Measurements from ENCODE around the gene HS2ST1. TPM values are rescaled to one million over a fixed set of nuclear protein-coding genes. Genes with fewer than 3 reads are reported as not detected.

Gene HS2ST1
- total RNA-seq, 1 experiment from 2014 or later: 57.2 TPM

GRCh38 chr1:87074001-87074795, 159.8 kb downstream of the HS2ST1 start:
- Histone ChIP-seq H3K9me3 (no peaks in the 10 kb centered on the region), H3K4me3 (ENCODE audit: low read depth, low read length) (no peak overlapping the region), H3K36me3 (ENCODE audit: control insufficient read depth, insufficient read depth, low read length) (no peaks in the 10 kb centered on the region), H3K27me3 (replicated peaks; ENCODE audit: control insufficient read depth, insufficient read depth, low read length) (no peaks in the 10 kb centered on the region), H3K4me1 (peaks cover 9% of the 10 kb centered on the region; the same call in 1 of the 2 replicates)
- TF ChIP-seq, protein P1, sequence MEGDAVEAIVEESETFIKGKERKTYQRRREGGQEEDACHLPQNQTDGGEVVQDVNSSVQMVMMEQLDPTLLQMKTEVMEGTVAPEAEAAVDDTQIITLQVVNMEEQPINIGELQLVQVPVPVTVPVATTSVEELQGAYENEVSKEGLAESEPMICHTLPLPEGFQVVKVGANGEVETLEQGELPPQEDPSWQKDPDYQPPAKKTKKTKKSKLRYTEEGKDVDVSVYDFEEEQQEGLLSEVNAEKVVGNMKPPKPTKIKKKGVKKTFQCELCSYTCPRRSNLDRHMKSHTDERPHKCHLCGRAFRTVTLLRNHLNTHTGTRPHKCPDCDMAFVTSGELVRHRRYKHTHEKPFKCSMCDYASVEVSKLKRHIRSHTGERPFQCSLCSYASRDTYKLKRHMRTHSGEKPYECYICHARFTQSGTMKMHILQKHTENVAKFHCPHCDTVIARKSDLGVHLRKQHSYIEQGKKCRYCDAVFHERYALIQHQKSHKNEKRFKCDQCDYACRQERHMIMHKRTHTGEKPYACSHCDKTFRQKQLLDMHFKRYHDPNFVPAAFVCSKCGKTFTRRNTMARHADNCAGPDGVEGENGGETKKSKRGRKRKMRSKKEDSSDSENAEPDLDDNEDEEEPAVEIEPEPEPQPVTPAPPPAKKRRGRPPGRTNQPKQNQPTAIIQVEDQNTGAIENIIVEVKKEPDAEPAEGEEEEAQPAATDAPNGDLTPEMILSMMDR (IDR thresholded peaks at IDR 0.05; ENCODE audit: insufficient read depth in 1 of 2, low read depth in 1 of 2, low read length in 1 of 2, severe bottlenecking in 1 of 2, unreplicated experiment in 1 of 2): no peak
- BruUV-seq (replicated peaks): no TSS peak
- no peaks in the 10 kb centered on the region for H3K9me3 Mint-ChIP-seq (ENCODE audit: unreplicated experiment)
- no peaks in the 10 kb centered on the region for H3K27me3 Mint-ChIP-seq (ENCODE audit: insufficient read depth, unreplicated experiment)
- H3K4me1 Mint-ChIP-seq (ENCODE audit: low read depth, unreplicated experiment): peaks cover 6% of the 10 kb centered on the region
- H3K27ac Mint-ChIP-seq (ENCODE audit: unreplicated experiment): no peak overlapping the region
- no peak for DNase-seq
- ChIA-PET CTCF (no interaction called here), POLR2A (no interaction called here)
- intact Hi-C loops (cut with micrococcal nuclease; ENCODE audit: unreplicated experiment): no loop called here
- peaks cover 6% of the 10 kb centered on the region for H3K36me3 Mint-ChIP-seq (ENCODE audit: insufficient read depth, unreplicated experiment)
- H3K4me3 Mint-ChIP-seq (ENCODE audit: unreplicated experiment): no peak overlapping the region

DNA sequence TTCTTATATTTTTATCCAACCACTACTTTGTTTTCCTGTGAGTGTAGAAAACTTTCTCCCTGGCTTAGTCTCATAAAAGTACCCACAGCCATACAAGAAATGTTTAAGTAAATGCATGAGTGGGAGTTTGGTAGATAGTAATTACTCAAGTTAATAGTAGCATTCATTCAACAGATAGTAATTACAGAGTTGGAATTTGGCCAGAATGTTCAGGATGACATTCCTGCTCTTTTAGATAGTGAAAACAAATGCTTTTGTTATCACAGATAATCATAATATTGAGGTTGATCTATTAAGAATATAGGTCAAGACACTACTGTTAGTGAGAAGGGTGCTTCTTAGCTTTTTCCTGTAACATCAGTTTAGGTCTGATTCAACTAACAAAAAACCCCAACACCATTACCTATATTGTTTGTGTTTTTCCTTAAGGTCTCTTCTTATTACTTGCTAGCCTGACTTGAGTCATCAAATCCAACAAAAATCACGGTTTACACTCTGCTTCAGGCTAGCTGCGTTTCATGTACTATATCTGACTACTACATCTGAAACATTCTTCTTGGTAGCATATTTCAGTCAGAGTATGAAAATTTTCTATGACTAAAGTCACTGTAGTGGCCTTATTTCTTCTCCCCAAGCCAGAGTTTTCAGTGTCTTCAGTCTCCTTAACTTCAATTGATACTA, 163.7 kb downstream of the HS2ST1 start:
- Mint-ChIP-seq H3K4me1 (ENCODE audit: low read depth, unreplicated experiment) (peaks cover 6% of the 10 kb centered on the region), H3K36me3 (ENCODE audit: insufficient read depth, unreplicated experiment) (peaks cover 3% of the 10 kb centered on the region), H3K4me3 (ENCODE audit: unreplicated experiment) (no peak overlapping the region), H3K27me3 (ENCODE audit: insufficient read depth, unreplicated experiment) (no peaks in the 10 kb centered on the region), H3K27ac (ENCODE audit: unreplicated experiment) (no peak overlapping the region), H3K9me3 (ENCODE audit: unreplicated experiment) (no peaks in the 10 kb centered on the region)
- no peak overlapping the region for H3K4me3 ChIP-seq (ENCODE audit: low read depth, low read length)
- no peaks in the 10 kb centered on the region for H3K36me3 ChIP-seq (ENCODE audit: control insufficient read depth, insufficient read depth, low read length)
- DNase-seq: no peak
- BruUV-seq (replicated peaks): no TSS peak
- CTCF ChIA-PET: no interaction called here
- H3K4me1 ChIP-seq: peaks cover 9% of the 10 kb centered on the region; the same call in 1 of the 2 replicates
- no peaks in the 10 kb centered on the region for H3K27me3 ChIP-seq (replicated peaks; ENCODE audit: control insufficient read depth, insufficient read depth, low read length)
- TF ChIP-seq, protein P1 (IDR thresholded peaks at IDR 0.05; ENCODE audit: insufficient read depth in 1 of 2, low read depth in 1 of 2, low read length in 1 of 2, severe bottlenecking in 1 of 2, unreplicated experiment in 1 of 2): no peak
- H3K9me3 ChIP-seq: no peaks in the 10 kb centered on the region
- POLR2A ChIA-PET: no interaction called here
- intact Hi-C loops (cut with micrococcal nuclease; ENCODE audit: unreplicated experiment): no loop called here

- H3K36me3 ChIP-seq (ENCODE audit: control insufficient read depth, insufficient read depth, low read length): no peaks in the 10 kb centered on the region
- H3K36me3 Mint-ChIP-seq (ENCODE audit: insufficient read depth, unreplicated experiment): peaks cover 7% of the 10 kb centered on the region
- DNase-seq: no peak
- H3K4me3 ChIP-seq (ENCODE audit: low read depth, low read length): no peak overlapping the region
- no peak overlapping the region for H3K4me3 Mint-ChIP-seq (ENCODE audit: unreplicated experiment)
- H3K4me1 Mint-ChIP-seq (ENCODE audit: low read depth, unreplicated experiment): no peaks in the 10 kb centered on the region
- no peaks in the 10 kb centered on the region for H3K9me3 Mint-ChIP-seq (ENCODE audit: unreplicated experiment)
- intact Hi-C loops (cut with micrococcal nuclease; ENCODE audit: unreplicated experiment): loop anchor here (1.0 to 10.0 kb wide), 4 partner anchors 119 to 380 kb away; partner anchors contain the start of gene SH3GLB1
- TF ChIP-seq, protein P1 (IDR thresholded peaks at IDR 0.05; ENCODE audit: insufficient read depth in 1 of 2, low read depth in 1 of 2, low read length in 1 of 2, severe bottlenecking in 1 of 2, unreplicated experiment in 1 of 2): peak; percentile 5 to 29
- ChIA-PET CTCF (interaction anchor here (1.4 kb wide), 1 partner anchor 303 kb away, joined by 3 read pairs; no protein-coding TSS in a partner anchor), POLR2A (no interaction called here)
- BruUV-seq (replicated peaks): no TSS peak
- H3K9me3 ChIP-seq: no peaks in the 10 kb centered on the region
- H3K27me3 Mint-ChIP-seq (ENCODE audit: insufficient read depth, unreplicated experiment): no peaks in the 10 kb centered on the region
- no peaks in the 10 kb centered on the region for H3K4me1 ChIP-seq
- no peaks in the 10 kb centered on the region for H3K27me3 ChIP-seq (replicated peaks; ENCODE audit: control insufficient read depth, insufficient read depth, low read length)
- no peak overlapping the region for H3K27ac Mint-ChIP-seq (ENCODE audit: unreplicated experiment)
Observed at GRCh38 chr1:87084244-87084836, 169.9 kb downstream of the HS2ST1 start.

All from Caco-2 (cell line).